CD4-positive, CD25-positive, alpha-beta regulatory T cell (primary cell): ENCODE results near the gene IL23R. TPM values are rescaled to one million over a fixed set of nuclear protein-coding genes. Genes with fewer than 3 reads are reported as not detected.
A peak's percentile ranks its signal among the peaks of the same experiment; 100 is the strongest.

Experiments used
- ATAC-seq, 2 donors: fragments of 150-1000 bp; cut with Tn5 transposase; one replicate each; pipeline ENCODE4 v1.10.0; 2021; ENCODE audit warnings: low read depth in 2 of 2, moderate number of reproducible peaks in 2 of 2, moderate library complexity in 1 of 2
- DNase-seq, 3 donors: peaks; one replicate each; pipeline versions ENCODE4 v3.0.0 to v3.0.0-alpha.2; 2012 to 2022; ENCODE audit warnings: mixed read lengths in 1 of 3
- H3K27ac ChIP-seq: one replicate; pipeline ENCODE4 v1.7.0; 2013; ENCODE audit warnings: mild to moderate bottlenecking, low read length; ENCODE audit not compliant: insufficient read depth, poor library complexity, severe bottlenecking
- H3K27me3 ChIP-seq: one replicate; pipeline ENCODE4 v1.7.0; 2013; ENCODE audit warnings: low read length; ENCODE audit not compliant: control insufficient read depth, insufficient read depth
- H3K36me3 ChIP-seq: one replicate; pipeline ENCODE4 v1.7.0; 2013; ENCODE audit warnings: mild to moderate bottlenecking, low read length, moderate library complexity; ENCODE audit not compliant: control insufficient read depth, insufficient read depth
- H3K4me1 ChIP-seq: 2 replicates; pipeline ENCODE4 v1.7.0; 2013; ENCODE audit warnings: mild to moderate bottlenecking, low read length; ENCODE audit not compliant: insufficient read depth, control insufficient read depth, poor library complexity, severe bottlenecking
- H3K4me3 ChIP-seq: one replicate; pipeline ENCODE4 v1.7.0; 2013; ENCODE audit warnings: low read depth, mild to moderate bottlenecking, low read length, moderate library complexity
- H3K9me3 ChIP-seq, 2 experiments: 1 replicate in 1 of 2; 2 replicates in 1 of 2; pipeline ENCODE4 v1.7.0; 2013; ENCODE audit warnings: low read length in 2 of 2, mild to moderate bottlenecking in 1 of 2, moderate library complexity in 1 of 2; ENCODE audit not compliant: control insufficient read depth in 2 of 2
- H3K27ac Mint-ChIP-seq, 3 donors: one replicate each; pipeline ENCODE4 v1.8.0; 2020 to 2022; ENCODE audit warnings: mild to moderate bottlenecking in 3 of 3, mixed read lengths in 3 of 3, moderate library complexity in 2 of 3
- H3K27me3 Mint-ChIP-seq: one replicate; pipeline ENCODE4 v1.8.0; 2022; ENCODE audit warnings: mild to moderate bottlenecking, mixed read lengths
- H3K36me3 Mint-ChIP-seq: one replicate; pipeline ENCODE4 v1.8.0; 2020; ENCODE audit warnings: mixed read lengths
- H3K4me1 Mint-ChIP-seq, 4 donors: one replicate each; pipeline ENCODE4 v1.8.0; 2020 to 2022; ENCODE audit warnings: mixed read lengths in 4 of 4, mild to moderate bottlenecking in 1 of 4
- H3K4me3 Mint-ChIP-seq, 4 donors: one replicate each; pipeline ENCODE4 v1.8.0; 2020 to 2022; ENCODE audit warnings: mild to moderate bottlenecking in 4 of 4, mixed read lengths in 4 of 4, moderate library complexity in 3 of 4
- H3K9me3 Mint-ChIP-seq, 7 donors: one replicate each; pipeline ENCODE4 v1.8.0; 2020 to 2022; ENCODE audit warnings: mixed read lengths in 7 of 7, mild to moderate bottlenecking in 3 of 7, moderate library complexity in 2 of 7
- polyA plus RNA-seq, 4 donors: library from polyadenylated mRNA; unstranded; fragments of 300-500 nt; fragmentation: Illumina TruSeq; gene quantifications; one replicate each; pipeline ENCODE4 v1.2.3, GENCODE V29; 2021
- total RNA-seq: library from RNA; stranded (reverse); gene quantifications from one replicate; pipeline ENCODE4 v1.2.3, GENCODE V29; 2022

Gene IL23R
- total and polyA plus RNA-seq, 5 donors from 2014 or later: 0.20 to 0.35 (median 0.30) TPM; not detected in 2

DNA sequence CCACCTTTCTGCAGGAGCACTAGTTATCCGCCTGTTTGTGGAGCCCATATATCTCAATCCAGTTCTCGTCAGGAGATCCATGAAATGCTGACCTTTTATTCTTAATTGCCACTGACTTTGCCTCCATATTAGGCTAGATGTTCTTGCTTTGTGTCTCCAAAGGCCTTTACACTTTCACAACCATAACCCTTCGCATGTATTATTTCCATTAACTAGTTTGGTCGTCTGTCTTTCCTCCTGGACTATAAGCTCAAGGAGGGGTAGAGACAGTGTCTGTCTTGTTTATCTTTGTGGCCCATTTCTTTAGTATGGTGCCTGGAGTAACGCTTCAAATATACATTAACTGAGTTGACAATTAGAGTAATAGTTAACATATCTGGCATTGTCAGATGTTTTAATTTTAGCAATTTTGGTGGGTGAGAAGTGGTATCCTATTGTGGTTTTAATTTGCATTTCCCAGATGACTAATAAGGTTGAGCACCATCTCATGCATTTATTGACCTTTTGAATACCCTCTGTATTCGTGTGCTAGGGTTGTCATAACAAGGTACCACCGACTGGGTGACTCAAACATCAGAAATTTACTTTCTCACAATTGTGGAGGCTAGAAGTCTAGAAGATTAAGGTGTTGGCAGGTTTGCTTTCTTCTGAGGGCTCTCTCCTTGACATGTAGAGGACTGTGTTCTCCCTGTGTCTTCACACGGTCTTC is 119.7 kb downstream of the IL23R start:
- Histone ChIP-seq H3K27me3 (no peaks in the 10 kb centered on the region), H3K36me3 (no peaks in the 10 kb centered on the region), H3K9me3 (no peaks in the 10 kb centered on the region), H3K27ac (no peak overlapping the region), H3K4me3 (no peak overlapping the region), H3K4me1 (no peaks in the 10 kb centered on the region)
- Mint-ChIP-seq H3K9me3 (peaks cover 0 to 1% (median 0%) of the 10 kb centered on the region in 7 donors), H3K4me3 (no peak overlapping the region), H3K4me1 (peaks cover 0 to 11% (median 7%) of the 10 kb centered on the region in 4 donors), H3K36me3 (no peaks in the 10 kb centered on the region), H3K27ac (no peak overlapping the region), H3K27me3 (no peaks in the 10 kb centered on the region)
- peak in 1 of 3 donors; percentile 49 for DNase-seq
- ATAC-seq: peak; percentile 58 to 74

DNA sequence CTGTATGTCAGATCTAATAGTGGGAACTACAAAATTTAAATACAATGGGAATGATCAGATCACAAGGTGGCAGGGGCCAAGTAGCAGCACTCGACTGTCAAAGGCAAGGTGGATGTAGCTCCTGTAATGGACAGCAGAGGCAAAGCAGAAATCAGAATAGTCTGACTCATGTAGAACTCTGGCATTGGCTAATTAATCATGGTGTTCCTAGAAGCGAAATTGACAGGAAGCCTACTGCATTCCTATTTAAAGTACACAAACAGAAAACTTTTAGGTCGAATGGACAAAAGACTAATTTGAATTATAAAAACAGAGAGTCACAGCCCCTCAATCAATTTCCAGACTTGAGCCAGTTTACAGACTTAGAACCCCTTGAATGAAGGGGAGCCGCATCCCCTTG is 124.0 kb downstream of the IL23R start:
- Histone ChIP-seq H3K27ac (no peak overlapping the region), H3K4me1 (no peaks in the 10 kb centered on the region), H3K27me3 (no peaks in the 10 kb centered on the region), H3K36me3 (no peaks in the 10 kb centered on the region), H3K4me3 (no peak overlapping the region), H3K9me3 (no peaks in the 10 kb centered on the region)
- Mint-ChIP-seq H3K27ac (no peak overlapping the region), H3K9me3 (peaks cover 0 to 2% (median 0%) of the 10 kb centered on the region in 7 donors), H3K4me1 (peaks cover 0 to 11% (median 7%) of the 10 kb centered on the region in 4 donors), H3K4me3 (no peak overlapping the region), H3K36me3 (no peaks in the 10 kb centered on the region), H3K27me3 (no peaks in the 10 kb centered on the region)
- DNase-seq: no peak
- ATAC-seq: no peak

DNA sequence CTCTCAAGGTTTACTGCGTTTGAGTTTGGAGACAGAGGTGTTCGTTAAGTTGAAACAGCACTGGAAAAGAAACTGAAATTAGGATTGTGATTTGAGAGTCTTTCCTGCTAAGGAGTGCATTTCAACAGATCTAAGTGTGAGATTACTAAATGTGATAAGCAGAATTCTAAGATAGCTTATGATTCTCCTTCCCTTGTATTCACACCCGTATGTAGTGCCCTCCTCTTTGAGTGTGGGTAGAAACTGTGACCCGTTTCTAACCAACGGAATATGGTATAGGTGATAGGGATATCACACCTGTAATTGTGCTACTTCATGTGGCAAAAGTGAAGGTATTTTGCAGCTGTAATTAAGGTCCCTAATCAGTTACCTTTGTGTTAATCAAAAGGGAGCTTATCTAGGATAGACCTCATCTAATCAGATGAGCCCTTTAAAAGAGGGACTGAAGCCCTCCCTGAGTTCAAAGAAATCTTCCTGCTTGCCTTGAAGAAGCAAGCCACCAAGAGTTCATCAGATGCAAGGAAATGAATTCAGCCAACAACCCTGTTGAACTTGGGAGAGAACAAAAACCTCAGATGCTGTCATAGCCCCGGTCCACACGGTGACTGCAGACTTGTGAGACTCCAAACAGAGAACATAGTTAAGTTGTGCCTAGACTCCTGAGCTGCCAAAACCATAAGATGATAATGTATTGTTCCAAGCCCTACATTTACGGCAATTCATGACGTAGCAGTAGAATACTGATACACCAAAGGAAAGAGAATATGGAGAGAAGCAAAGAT is 128.8 kb downstream of the IL23R start:
- Histone ChIP-seq H3K36me3 (no peaks in the 10 kb centered on the region), H3K4me3 (no peak overlapping the region), H3K27ac (no peak overlapping the region), H3K9me3 (no peaks in the 10 kb centered on the region), H3K27me3 (no peaks in the 10 kb centered on the region), H3K4me1 (no peaks in the 10 kb centered on the region)
- Mint-ChIP-seq H3K36me3 (no peaks in the 10 kb centered on the region), H3K9me3 (peaks cover 0 to 3% (median 0%) of the 10 kb centered on the region in 7 donors), H3K27ac (no peak overlapping the region), H3K4me1 (peaks cover 0 to 3% (median 0%) of the 10 kb centered on the region in 4 donors), H3K27me3 (no peaks in the 10 kb centered on the region), H3K4me3 (no peak overlapping the region)
- peak in 1 of 3 donors; percentile 45 for DNase-seq
- no peak for ATAC-seq

DNA sequence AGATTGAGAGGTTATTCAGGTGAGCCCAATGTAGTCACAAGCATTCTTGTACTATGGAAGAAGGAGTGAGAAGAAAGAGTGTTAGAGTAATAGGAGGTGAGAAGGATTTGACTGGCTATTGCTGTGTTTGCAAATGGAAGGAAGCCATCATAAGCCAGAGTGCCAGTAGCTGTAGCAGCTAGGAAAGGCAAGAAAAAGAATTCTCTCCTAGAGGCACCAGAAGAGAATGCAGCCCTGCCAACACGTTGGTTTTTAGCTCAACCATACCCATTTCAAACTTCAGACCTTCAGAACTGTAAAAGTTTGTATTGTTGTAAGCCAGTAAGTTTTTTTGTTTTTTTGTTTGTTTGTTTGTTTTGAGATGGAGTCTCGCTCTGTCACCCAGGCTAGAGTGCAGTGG is 132.5 kb downstream of the IL23R start:
- Histone ChIP-seq H3K4me1 (no peaks in the 10 kb centered on the region), H3K27me3 (no peaks in the 10 kb centered on the region), H3K4me3 (no peak overlapping the region), H3K9me3 (no peaks in the 10 kb centered on the region), H3K36me3 (no peaks in the 10 kb centered on the region), H3K27ac (no peak overlapping the region)
- DNase-seq (no peak), ATAC-seq (no peak)
- Mint-ChIP-seq H3K4me1 (peaks cover 0 to 19% (median 1%) of the 10 kb centered on the region in 4 donors), H3K27me3 (no peaks in the 10 kb centered on the region), H3K27ac (no peak overlapping the region), H3K9me3 (peaks cover 0 to 1% (median 0%) of the 10 kb centered on the region in 7 donors), H3K4me3 (no peak overlapping the region), H3K36me3 (no peaks in the 10 kb centered on the region)

DNA sequence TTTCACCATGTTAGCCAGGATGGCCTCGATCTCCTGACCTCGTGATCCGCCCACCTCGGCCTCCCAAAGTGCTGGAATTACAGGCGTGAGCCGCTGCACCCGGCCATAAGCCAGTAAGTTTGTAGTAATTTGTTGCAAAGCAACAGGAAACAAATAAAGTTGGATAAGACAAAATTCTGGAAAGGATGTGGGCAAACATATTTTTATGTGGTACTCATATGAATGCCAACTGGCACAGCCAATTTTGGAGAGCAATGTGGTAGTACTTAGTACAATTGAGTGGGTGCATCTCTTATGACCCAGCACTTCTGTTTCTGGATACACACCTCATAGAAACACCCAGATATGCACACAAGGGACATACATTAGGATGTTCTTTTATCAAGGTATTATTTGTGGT is 133.0 kb downstream of the IL23R start:
- no peaks in the 10 kb centered on the region for H3K9me3 ChIP-seq
- H3K4me1 ChIP-seq: no peaks in the 10 kb centered on the region
- no peak overlapping the region for H3K4me3 ChIP-seq
- H3K36me3 ChIP-seq: no peaks in the 10 kb centered on the region
- H3K36me3 Mint-ChIP-seq: no peaks in the 10 kb centered on the region
- peaks cover 0 to 1% (median 0%) of the 10 kb centered on the region in 7 donors for H3K9me3 Mint-ChIP-seq
- peak overlapping the region in 1 of 3 donors; percentile 40 for H3K27ac Mint-ChIP-seq
- H3K4me1 Mint-ChIP-seq: peaks cover 0 to 19% (median 6%) of the 10 kb centered on the region in 4 donors
- ATAC-seq: no peak
- no peaks in the 10 kb centered on the region for H3K27me3 Mint-ChIP-seq
- H3K4me3 Mint-ChIP-seq: no peak overlapping the region
- no peak for DNase-seq
- no peaks in the 10 kb centered on the region for H3K27me3 ChIP-seq
- H3K27ac ChIP-seq: no peak overlapping the region

DNA sequence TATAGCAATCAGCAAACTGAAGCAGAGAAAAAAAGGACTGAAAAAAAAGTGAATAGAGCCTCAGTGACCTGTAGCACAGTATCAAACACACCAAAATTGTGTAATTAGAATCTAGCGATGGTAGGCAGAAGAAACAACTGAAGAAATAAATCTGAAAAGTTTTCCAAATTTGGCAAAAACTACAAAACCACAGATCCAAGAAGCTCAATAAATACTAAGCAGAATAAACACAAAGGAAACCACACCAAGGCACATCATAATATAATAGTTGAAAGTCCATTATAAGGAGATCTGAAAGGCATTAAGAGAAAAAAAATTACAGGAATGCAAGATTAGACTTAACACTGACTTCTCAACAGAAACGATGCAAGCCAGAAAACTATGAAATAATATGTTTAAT is 134.3 kb downstream of the IL23R start:
- Histone ChIP-seq H3K9me3 (no peaks in the 10 kb centered on the region), H3K4me1 (no peaks in the 10 kb centered on the region), H3K27ac (no peak overlapping the region), H3K4me3 (no peak overlapping the region), H3K27me3 (no peaks in the 10 kb centered on the region), H3K36me3 (no peaks in the 10 kb centered on the region)
- DNase-seq (no peak), ATAC-seq (no peak)
- Mint-ChIP-seq H3K9me3 (peaks cover 0 to 1% (median 0%) of the 10 kb centered on the region in 7 donors), H3K4me1 (peaks cover 0 to 19% (median 9%) of the 10 kb centered on the region in 4 donors), H3K36me3 (no peaks in the 10 kb centered on the region), H3K27ac (peak overlapping the region in 1 of 3 donors; percentile 50), H3K27me3 (no peaks in the 10 kb centered on the region), H3K4me3 (no peak overlapping the region)

DNA sequence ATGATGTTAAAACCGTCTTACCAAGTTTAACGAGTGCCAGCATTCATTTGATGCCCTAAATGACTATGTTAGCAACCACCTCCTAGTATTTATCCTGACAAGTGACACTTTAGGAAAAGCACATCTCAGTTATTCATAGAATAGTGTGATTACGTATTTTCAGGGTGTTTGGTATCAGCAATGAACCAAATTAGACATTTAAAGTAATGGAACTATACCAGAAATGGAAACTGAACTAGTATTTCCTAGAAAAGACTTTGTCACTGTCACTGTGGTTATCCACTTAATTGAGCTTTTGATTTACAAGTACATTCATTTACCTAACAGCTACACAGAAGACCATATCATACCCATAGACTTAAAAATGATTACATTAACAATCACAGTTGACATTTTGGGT is 137.8 kb downstream of the IL23R start:
- H3K4me3 ChIP-seq: no peak overlapping the region
- H3K36me3 ChIP-seq: no peaks in the 10 kb centered on the region
- H3K4me1 ChIP-seq: peaks cover 6% of the 10 kb centered on the region
- peaks cover 0 to 2% (median 0%) of the 10 kb centered on the region in 7 donors for H3K9me3 Mint-ChIP-seq
- H3K4me3 Mint-ChIP-seq: peak overlapping the region in 2 of 4 donors; percentile 55 to 79
- DNase-seq (peak in 1 of 3 donors; percentile 84), ATAC-seq (peak; percentile 44 to 62)
- H3K36me3 Mint-ChIP-seq: no peaks in the 10 kb centered on the region
- H3K27ac ChIP-seq: no peak overlapping the region
- no peaks in the 10 kb centered on the region for H3K9me3 ChIP-seq
- H3K4me1 Mint-ChIP-seq: peaks cover 0 to 28% (median 25%) of the 10 kb centered on the region in 4 donors
- H3K27me3 ChIP-seq: no peaks in the 10 kb centered on the region
- H3K27ac Mint-ChIP-seq: peak overlapping the region in 2 of 3 donors; percentile 27 to 33
- peaks cover 12% of the 10 kb centered on the region for H3K27me3 Mint-ChIP-seq
